Erythroblast (primary cell): Measurements from ENCODE around the gene MKLN1.

Source experiments
- GATA1 ChIP-seq: IDR thresholded peaks from 2 replicates; pipeline ENCODE4 v1.6.1; 2011; ENCODE audit warnings: low read depth, mild to moderate bottlenecking, control low read depth, low read length, moderate library complexity
- POLR2A ChIP-seq: IDR thresholded peaks from 2 replicates; pipeline ENCODE4 v1.6.1; 2011; ENCODE audit warnings: mild to moderate bottlenecking, low read length

DNA sequence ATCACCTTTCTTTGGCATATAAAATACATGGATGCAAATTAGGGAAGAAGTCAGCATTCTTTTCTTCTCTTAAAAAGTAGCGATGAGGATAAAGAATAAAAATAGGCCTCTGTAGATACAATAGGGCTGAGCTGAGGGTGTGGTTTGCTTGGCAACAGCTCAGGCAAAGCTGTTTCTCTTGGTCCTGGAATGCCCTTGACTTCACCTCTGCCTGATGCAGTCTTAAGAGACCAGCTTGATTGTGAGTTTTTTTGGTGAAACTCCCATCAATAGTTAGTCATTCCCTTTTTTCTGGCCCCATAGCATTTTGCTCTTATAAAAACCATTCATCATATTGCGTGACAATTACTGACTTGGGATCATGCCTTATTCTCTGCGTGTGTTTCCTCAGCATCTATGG is 42.1 kb upstream of the MKLN1 start:
- TF ChIP-seq POLR2A (no peak), GATA1 (no peak)
